ENCODE results near the gene IGFBP2.

Gene IGFBP2

GRCh38 chr2:216636551-216637450 is 3.6 kb downstream of the IGFBP2 start:
- DNase-seq (ENCODE audit: low read depth in 2 of 2), result no peak

- DNase-seq (ENCODE audit: low read depth in 2 of 2), result no peak
Observed at GRCh38 chr2:216637472-216637871, 4.3 kb downstream of the IGFBP2 start.

GRCh38 chr2:216643986-216644659 is 10.9 kb downstream of the IGFBP2 start:
- no peak for DNase-seq (ENCODE audit: low read depth in 2 of 2)

- DNase-seq (ENCODE audit: low read depth in 2 of 2), result no peak
Observed at GRCh38 chr2:216644842-216645635, 11.8 kb downstream of the IGFBP2 start.

GRCh38 chr2:216645636-216645950 is 12.4 kb downstream of the IGFBP2 start:
- no peak for DNase-seq (ENCODE audit: low read depth in 2 of 2)

GRCh38 chr2:216646116-216646515 is 12.9 kb downstream of the IGFBP2 start:
- no peak for DNase-seq (ENCODE audit: low read depth in 2 of 2)

- no peak for DNase-seq (ENCODE audit: low read depth in 2 of 2)
Observed at GRCh38 chr2:216648105-216648504, 14.9 kb downstream of the IGFBP2 start.

- no peak for DNase-seq (ENCODE audit: low read depth in 2 of 2)
Observed at GRCh38 chr2:216649574-216649973, 16.4 kb downstream of the IGFBP2 start.

- no peak for DNase-seq (ENCODE audit: low read depth in 2 of 2)
Observed at GRCh38 chr2:216650626-216651257, 17.5 kb downstream of the IGFBP2 start.

GRCh38 chr2:216651351-216651881 is 18.2 kb downstream of the IGFBP2 start:
- DNase-seq (ENCODE audit: low read depth in 2 of 2), result no peak

- DNase-seq (ENCODE audit: low read depth in 2 of 2), result no peak
Observed at GRCh38 chr2:216652566-216652965, 19.3 kb downstream of the IGFBP2 start.

- no peak for DNase-seq (ENCODE audit: low read depth in 2 of 2)
Observed at GRCh38 chr2:216653093-216653799, 20.0 kb downstream of the IGFBP2 start.

- no peak for DNase-seq (ENCODE audit: low read depth in 2 of 2)
Observed at GRCh38 chr2:216653931-216654365, 20.7 kb downstream of the IGFBP2 start.

- DNase-seq (ENCODE audit: low read depth in 2 of 2), result no peak
Observed at GRCh38 chr2:216654528-216655052, 21.4 kb downstream of the IGFBP2 start.

GRCh38 chr2:216657086-216657855 is 24.1 kb downstream of the IGFBP2 start:
- no peak for DNase-seq (ENCODE audit: low read depth in 2 of 2)

GRCh38 chr2:216657980-216658379 is 24.8 kb downstream of the IGFBP2 start:
- DNase-seq (ENCODE audit: low read depth in 2 of 2), result no peak

GRCh38 chr2:216658757-216659156 is 25.5 kb downstream of the IGFBP2 start:
- DNase-seq (ENCODE audit: low read depth in 2 of 2), result no peak

- DNase-seq (ENCODE audit: low read depth in 2 of 2), result no peak
Observed at GRCh38 chr2:216659276-216659675, 26.1 kb downstream of the IGFBP2 start.

GRCh38 chr2:216660496-216660895 is 27.3 kb downstream of the IGFBP2 start:
- no peak for DNase-seq (ENCODE audit: low read depth in 2 of 2)

GRCh38 chr2:216661051-216661450 is 27.8 kb downstream of the IGFBP2 start:
- no peak for DNase-seq (ENCODE audit: low read depth in 2 of 2)
